HG02571 (cell line): ENCODE results near the gene SERPINH1.
"Not testable (repeated sequence)": the region's sequence is repeated elsewhere in the genome, so short reads cannot be mapped to it uniquely, and the experiment has no call there.

Experiments used
- ATAC-seq: cut with Tn5 transposase; IDR thresholded peaks from one replicate; pipeline ENCODE4 v1.9.1; 2021; ENCODE audit warnings: mild to moderate bottlenecking, moderate library complexity; ENCODE audit not compliant: unreplicated experiment

The SERPINH1 gene

DNA sequence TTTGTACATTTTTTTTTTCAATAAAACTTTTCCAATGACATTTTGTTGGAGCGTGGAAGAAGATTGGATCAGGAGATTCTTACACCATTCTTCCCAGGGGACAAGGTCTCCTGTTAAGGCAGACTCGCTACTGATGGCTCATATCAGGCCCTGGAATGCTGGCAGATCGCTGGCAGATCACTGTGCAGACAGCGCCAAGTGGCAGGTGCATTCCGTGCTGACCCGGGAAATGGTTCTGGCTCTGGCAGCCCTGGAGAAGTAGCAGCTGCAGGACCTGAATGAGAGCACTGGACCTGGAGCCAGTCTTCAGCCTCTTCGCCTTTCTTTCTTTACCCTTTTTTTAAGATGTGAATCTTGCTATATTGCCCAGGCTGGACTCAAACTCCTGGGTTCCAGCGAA lies 10.7 kb downstream of the SERPINH1 start:
- no peak for ATAC-seq

- ATAC-seq, result no peak
Observed at GRCh38 chr11:75574698-75575602, 12.9 kb downstream of the SERPINH1 start.

DNA sequence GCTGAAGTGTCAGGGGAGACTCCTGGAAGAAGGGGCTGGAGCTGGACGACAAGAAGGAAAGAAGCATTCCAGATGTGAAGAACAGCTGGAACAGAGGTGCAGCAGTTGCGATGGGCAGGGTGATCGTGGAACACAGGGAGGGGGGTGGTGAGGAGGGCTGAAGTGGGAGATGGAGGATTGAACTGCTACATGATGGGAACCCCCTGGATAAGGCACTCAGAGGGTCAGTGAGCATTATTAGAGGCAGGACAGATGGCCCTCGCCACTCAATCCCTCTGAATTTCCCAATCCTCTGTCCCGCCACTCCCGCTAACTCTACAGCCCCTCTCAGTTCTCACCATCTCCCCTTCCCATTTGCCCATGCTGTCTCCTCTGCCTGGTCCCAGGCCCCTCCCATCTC lies 14.0 kb downstream of the SERPINH1 start:
- ATAC-seq, result no peak

DNA sequence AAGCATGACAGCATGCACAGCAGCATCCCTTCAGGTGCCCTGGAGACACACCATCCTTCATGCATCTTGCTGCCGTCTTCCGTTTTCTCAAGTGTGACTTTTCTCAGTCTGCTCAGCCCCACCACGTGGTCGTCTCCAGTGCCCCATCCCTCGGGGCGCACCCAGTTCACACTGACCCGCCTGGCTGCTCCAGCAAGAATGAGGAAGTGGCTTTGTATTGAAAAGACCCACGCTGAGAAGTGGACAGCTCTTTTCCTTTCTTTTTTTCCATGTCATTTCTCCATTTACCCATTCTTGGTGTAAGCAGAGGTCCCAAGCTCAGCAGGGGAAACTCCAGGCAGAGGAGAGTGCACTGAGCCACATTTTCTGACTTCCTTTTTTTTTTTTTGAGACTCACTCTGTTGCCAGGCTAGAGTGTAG lies 14.5 kb downstream of the SERPINH1 start:
- ATAC-seq, result no peak

GRCh38 chr11:75577207-75577606 lies 15.2 kb downstream of the SERPINH1 start:
- no peak for ATAC-seq

DNA sequence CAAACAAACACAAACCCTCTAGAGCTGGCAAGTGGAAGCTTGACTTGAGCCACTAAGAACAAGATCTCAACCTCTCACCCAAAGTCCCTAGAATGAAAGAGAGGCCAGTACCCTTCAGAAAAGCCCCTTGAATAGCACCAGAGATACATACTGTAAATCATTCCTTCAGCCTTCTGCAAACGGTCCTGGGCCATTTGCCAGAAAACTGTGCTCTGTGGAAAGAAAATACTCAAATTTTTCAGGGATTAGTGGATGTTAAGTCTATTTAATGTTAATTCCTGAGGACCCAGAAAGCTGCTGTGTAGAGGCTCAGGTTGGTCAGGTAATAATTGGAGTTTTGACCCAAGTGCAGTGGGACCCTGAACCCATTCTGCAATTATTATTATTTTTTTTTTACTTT lies 16.9 kb downstream of the SERPINH1 start:
- no peak for ATAC-seq

- no peak for ATAC-seq
Observed at GRCh38 chr11:75579841-75580240, 17.8 kb downstream of the SERPINH1 start.

GRCh38 chr11:75582506-75582894 lies 20.4 kb downstream of the SERPINH1 start:
- no peak for ATAC-seq

DNA sequence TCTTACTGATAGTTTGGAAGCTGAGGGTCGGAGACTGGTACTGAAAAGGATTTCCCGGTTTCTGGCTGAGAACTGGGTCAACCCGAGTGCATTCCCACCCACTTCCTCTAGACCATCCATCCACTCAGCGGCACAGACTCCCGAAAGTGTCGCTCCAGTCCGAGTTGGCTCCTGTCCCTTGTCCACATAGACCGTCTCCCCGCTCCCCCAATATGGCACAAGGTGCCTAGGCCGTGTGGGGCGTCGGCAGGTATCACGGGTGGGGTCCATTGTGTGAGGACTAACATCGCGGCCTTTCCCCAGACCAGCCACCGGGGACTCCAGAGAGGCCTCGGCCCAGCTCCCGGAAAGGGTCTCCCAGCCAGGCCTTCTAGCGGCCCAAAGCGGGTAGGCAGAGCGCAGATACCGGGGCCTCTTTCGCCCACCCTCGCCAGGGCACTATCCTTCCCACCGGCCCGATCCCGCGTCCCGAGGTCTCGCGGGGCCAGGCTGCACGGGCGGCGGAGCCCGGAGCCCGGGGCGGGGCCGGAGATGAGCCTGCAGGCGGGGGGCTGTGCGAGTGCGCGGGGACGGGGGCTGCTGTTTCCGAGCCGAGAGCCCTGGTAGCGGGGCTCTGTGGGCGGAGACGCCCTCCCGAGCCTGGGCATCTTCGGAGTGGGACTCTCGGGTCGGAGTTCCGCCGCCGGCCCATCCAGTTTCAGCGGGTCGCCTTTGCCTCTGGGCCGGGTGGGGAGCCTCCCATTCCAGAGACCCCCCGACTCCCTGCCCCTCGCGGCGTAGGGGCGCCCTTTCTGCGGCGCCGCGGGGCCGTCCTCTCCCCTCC lies 21.1 kb downstream of the SERPINH1 start:
- ATAC-seq, result peak; percentile 78

DNA sequence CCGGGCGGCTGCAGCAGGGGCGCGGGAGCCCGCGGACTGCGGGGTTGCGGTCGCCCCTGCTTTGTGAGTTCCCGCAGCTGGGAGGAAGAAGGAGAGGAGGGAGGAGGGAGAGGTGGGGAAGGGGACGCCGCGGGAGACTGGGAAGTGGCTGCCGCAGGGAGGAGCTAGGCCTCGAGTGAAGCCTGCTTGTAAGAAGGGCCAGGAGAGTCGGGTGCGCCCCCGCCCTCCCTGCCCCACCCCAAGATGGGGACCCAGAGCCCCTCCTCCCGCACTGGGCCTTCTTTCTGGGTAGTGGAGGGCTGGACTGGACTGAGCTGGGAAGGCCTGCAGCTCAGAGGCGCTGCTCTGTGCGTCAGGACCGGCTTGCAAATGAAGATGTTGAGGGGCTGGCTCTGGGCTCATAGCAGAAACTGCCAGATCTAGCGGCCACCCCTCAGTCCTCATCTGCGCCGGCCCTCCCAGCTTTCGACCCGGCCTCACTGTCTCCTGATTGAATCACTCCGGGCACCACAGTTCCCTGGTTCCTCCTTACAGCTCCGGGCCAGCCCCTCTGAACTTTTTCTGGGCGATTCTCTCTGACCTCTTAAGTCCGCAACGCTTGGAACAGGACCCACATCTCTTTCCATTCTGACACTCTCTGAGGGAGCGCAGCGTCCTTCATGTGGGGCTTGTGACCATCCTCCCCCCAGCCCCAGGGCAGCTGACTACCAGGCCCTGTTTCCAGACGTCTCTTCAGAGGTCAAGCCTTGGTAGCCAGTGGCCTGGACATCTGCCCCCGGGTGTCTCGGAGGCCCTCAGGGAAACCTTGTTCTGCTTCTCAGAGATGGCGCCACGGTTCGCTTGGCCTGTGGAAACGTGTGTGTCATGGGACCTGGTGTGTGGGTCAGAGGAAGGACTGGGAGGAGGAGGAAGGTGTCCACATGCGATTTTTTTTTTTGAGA lies 21.9 kb downstream of the SERPINH1 start:
- ATAC-seq, result no peak

DNA sequence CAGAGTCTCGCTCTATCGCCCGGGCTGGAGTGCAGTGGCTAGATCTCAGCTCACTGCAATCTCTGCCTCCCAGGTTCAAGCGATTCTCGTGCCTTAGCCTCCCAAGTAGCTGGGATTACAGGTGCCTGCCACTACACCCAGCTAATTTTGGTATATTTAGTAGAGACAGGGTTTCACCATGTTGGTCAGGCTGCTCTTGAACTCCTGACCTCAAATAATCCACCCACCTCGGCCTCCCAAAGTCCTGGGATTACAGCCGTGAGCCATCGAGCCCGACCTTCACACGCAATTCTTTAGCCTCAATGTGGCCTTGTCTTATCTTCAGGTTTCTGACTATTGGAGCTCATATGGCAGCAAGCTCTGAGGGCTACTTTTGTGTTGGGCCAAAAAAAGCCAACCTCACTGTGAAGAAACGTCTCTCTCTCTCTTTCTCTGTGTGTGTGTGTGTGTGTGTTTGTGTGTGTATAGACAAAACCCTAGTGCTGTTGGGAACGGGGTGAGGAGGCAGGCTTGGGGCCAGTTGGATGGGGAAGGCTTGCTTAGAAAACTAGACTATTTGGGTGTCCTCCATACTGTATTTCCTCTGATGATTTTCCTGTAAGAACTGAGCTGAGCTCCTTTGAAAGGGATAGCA lies 22.7 kb downstream of the SERPINH1 start:
- ATAC-seq, result not testable (repeated sequence)

DNA sequence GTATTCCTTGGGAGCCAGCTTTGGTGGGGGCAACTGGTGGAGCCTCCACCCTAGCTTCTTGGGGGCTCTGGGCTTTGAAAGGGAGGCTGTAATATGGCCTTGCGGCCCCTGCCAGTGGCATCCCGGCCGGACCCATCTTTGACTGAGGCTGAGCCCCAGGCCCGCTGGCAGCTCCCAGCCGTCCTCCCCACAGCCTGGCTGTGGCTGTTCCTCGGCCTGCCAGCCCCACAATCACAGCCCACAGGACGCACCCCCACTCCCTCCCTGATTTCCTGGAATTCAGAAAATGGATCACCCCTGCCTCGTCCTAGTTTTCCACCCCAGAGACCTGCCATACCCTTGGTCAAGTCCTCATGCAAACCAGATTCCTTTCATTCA lies 23.2 kb downstream of the SERPINH1 start:
- no peak for ATAC-seq

DNA sequence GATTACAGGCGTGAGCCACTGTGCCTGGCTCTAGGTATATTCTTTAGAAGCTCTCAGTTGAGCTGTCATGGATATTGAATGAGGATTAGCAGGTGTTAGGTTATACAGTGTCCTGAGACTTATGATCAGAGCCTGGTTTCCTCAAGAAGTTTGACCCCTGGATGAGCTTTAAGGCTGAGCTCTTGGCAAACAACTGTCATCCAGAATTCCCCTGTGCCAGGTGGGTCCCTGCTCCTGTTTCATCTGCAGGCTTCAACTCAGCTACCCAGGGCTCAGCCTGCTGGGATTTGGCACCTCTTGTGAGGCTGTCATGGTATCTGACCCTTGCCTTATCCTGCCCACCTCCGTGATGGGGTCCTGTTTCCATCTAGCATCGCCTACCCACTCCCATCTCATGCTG lies 24.3 kb downstream of the SERPINH1 start:
- ATAC-seq, result no peak

DNA sequence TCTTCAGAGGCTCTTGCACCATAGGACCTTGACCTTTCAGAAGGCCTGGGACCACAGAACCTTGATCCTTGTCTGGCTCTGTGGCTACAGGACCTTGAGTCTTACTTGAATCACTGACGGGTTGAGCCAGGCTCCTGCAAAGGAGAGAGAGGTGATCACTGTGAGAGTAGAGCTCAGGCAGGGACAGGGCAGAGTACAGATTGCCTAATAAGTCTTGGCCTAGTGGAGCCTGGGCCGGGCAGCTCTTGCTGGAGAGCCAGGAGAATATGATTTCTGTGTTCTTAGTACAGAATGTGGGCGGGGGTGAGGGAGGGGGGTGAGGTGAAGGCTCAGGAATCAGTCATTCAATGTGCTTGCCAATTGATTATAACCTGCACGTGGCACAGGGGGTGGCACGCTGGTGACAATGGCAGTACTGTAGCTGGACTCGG lies 26.0 kb downstream of the SERPINH1 start:
- no peak for ATAC-seq

DNA sequence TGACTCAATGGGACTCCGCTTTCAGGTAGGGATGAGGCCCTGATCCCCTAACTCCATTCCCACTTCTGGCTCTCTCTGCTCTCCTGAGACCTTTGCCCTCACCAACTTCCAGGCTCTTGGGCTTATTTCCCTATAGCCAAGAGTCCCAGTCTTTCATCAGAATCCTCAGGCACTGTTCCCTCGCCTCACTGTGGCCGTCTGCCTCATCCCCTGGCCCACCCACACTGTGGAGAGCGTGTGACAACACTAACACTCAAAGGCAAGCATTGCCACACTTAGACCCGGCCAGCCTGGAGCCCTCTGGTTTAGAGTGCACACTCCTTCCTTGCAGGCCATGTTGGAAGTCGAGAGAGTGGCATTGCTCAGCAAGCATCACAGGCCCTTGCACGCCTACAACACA lies 27.0 kb downstream of the SERPINH1 start:
- ATAC-seq, result no peak

DNA sequence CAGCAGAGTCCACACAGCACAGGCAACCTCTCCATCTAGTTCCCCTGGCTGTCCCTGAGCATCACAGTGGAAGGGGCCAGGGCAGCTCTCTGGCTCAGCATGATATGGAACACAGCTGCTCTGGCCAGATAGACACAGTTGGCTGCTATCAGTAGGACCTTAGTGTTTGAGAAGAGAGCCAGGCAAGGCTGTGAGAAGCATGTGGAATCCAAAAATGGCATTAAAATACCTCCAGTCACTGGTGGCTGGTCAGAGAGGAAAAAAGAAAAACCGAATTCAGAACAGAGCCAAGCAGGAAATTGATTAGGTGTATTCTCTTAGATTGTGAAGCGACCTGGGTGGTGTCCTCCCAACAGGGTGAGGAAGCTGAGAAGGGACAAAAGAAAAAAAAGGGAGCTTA lies 27.9 kb downstream of the SERPINH1 start:
- ATAC-seq, result no peak

DNA sequence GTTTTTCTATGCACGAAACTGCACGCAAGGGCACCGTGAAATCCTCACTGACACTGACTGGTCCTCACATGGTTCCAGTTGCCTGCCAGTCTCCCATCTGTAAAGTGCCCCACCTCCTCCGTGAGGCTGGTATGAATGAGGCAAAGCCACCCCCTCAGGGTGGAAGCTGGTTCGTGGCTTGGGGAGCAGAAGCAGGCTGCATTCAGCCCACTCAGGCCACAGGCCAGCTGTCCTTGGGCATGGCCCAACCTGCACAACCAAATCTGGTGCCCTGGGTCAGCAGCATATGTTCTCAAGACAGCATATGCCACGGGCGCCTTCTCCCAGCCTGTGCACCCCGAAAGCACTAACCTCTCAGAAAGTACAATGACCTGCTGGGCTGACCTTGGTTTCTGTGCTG lies 29.3 kb downstream of the SERPINH1 start:
- ATAC-seq, result no peak

DNA sequence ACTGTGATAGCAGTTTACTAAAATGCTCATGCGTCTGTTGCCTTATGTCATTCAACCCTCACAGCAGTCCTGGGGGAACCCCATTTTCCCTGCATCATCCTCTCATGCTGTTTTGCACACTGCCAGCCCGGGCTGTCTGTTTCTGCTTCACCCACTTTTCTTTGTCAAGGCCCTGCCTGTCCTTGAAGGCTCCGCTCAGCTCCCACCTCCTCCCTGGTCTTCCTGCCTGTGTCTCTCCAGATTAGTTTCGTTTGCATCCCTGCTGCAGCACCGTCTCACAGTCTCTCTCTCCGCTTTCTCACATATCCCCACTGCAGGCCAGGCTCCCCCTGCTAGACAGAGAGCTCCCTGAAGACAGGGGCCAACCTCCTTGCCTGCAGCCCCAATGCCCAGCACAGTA lies 29.9 kb downstream of the SERPINH1 start:
- ATAC-seq, result no peak

GRCh38 chr11:75592715-75593114 lies 30.7 kb downstream of the SERPINH1 start:
- no peak for ATAC-seq

DNA sequence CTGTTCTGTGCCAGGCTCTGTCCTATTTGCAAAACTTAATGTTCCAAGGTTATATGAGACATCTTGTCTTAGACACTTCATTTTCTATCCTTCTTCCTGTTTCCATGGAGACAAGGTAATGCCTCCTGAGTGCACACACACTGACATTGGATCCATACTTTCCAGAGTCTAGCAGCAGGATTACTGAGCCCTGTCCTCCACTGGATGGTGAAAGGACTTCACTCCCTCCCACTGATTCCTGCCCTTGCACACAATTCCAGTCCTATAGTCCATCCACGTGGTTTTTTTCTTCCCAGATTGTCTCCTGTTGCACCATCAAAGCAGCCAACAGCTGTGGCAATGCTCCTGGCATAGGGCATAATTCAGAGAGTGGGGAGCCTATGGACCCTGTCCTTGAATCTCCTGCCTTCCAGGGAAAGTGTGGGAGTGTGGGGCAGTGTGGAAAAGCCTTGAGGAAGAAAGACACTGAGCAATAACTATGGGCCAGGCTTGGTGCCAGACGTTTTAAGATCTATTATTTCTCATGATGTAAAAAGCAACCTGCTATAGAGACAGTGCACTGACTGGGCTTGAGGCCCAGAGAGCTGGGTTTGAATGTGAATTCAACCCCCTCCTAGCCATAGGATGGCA lies 31.3 kb downstream of the SERPINH1 start:
- no peak for ATAC-seq
